AG09319 (cell line): ENCODE results near the gene KIF2C.

Experiments
- DNase-seq: peaks from one replicate; pipeline ENCODE4 v3.0.0-alpha.2; 2010; ENCODE audit warnings: low read depth; ENCODE audit errors: extremely low read depth
- TF ChIP-seq, protein P1 (sequence below): IDR thresholded peaks from 2 replicates; pipeline ENCODE4 v1.5.1; 2011; ENCODE audit warnings: low read depth, mild to moderate bottlenecking, inconsistent platforms, low read length, moderate library complexity

KIF2C gene

DNA sequence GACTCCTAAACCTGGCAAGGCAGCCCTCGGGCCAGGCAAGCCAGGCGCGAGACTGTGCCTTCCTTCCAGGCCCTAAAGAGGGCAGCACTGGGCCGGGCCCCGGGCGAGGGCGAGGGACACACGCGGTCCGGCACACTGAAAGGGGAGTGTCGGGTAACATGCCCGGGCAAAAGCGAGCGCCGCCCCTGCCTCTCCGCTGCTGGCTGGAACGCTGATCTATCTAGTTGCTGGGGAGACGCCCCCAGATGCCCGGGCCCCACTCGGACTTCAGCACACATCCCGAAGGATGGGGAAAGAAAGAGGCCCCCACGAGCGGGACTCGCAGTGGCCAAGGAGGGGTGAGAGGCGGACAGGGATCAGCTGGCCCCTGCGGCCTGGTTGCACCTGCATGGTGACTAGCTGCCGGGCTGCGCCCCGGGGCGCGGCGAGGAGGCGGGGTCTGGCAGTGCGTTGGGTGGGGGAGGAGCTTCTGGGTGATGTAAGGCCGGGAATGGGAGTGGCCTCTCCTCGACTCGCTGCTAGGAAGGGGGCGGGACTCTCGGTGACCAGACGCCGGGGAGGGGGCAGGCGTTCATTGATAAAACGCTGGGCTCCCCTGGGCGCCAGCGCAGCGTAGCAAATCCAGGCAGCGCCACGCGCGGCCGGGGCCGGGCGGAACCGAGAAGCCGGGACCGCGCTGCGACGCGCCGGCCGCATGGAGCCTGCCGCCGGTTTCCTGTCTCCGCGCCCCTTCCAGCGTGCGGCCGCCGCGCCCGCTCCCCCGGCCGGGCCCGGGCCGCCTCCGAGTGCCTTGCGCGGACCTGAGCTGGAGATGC lies 60.3 kb downstream of the KIF2C start, which contains the start of gene PLK3:
TSS of gene PLK3 (plus strand) at position 608 of the 815 bp plus-strand sequence. CDS start at position 695, 87 bp downstream.
- TF ChIP-seq, protein P1, sequence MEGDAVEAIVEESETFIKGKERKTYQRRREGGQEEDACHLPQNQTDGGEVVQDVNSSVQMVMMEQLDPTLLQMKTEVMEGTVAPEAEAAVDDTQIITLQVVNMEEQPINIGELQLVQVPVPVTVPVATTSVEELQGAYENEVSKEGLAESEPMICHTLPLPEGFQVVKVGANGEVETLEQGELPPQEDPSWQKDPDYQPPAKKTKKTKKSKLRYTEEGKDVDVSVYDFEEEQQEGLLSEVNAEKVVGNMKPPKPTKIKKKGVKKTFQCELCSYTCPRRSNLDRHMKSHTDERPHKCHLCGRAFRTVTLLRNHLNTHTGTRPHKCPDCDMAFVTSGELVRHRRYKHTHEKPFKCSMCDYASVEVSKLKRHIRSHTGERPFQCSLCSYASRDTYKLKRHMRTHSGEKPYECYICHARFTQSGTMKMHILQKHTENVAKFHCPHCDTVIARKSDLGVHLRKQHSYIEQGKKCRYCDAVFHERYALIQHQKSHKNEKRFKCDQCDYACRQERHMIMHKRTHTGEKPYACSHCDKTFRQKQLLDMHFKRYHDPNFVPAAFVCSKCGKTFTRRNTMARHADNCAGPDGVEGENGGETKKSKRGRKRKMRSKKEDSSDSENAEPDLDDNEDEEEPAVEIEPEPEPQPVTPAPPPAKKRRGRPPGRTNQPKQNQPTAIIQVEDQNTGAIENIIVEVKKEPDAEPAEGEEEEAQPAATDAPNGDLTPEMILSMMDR: peak; percentile 93
- peak; percentile 97 for DNase-seq

DNA sequence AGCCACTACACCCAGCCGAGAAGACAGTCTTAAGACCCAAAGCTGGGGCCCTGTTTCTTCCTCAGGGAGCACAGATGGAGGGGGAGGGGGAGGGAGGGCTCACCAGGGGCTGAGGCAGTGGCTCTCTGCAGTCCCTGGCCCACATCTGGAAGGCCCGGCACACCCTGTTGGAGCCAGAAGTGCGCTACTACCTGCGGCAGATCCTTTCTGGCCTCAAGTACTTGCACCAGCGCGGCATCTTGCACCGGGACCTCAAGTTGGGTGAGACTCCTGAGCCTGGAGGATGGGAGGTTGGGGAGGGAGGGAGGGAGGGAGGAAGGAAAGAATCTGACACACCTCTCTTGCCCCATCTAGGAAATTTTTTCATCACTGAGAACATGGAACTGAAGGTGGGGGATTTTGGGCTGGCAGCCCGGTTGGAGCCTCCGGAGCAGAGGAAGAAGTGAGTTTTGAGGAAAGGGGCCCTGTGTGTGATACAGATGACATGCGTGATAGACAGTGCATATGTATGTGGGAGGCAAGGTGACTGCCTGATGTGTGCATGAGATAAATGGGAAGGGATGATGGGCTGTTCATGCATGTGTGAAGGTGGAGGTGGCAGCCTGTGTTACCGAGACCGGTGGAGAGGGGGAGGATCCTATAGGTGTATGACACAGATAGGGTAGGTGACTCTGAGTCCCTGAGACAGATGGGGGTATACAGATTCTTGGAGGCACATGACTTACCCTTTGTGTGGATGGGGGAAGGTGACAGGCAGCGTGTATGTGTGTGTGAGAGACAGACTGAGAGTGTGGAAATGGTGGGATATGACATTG lies 62.1 kb downstream of the KIF2C start:
- TF ChIP-seq, protein P1: no peak
- DNase-seq: no peak

DNA sequence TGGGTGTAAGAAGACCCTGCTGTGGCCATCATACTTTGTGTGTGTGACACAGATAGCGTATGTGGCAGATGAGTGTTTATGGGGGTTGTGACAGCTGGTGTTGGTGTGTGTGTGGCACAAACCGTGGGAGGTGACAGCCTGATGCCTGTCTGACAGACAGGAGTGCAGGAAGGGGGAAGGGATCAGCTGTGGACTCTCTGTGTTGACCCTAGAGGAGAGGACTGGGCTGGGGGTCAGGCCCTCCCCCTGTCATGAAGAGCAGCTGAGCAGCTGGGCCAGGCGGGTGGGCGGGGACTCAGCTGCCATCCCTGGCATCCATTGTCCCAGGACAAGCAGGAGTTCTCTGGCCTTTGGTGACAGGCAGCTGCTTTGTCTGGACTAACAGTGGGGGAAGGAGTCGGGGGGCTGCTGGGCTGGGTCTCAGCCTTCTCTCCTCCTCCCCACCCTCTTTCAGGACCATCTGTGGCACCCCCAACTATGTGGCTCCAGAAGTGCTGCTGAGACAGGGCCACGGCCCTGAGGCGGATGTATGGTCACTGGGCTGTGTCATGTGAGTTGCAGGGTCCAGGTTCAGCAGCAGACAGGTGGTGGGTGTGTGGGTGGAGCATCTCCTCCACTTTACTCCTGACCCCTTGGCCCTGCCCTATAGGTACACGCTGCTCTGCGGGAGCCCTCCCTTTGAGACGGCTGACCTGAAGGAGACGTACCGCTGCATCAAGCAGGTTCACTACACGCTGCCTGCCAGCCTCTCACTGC lies 62.8 kb downstream of the KIF2C start:
- no peak for DNase-seq
- TF ChIP-seq, protein P1: no peak

DNA sequence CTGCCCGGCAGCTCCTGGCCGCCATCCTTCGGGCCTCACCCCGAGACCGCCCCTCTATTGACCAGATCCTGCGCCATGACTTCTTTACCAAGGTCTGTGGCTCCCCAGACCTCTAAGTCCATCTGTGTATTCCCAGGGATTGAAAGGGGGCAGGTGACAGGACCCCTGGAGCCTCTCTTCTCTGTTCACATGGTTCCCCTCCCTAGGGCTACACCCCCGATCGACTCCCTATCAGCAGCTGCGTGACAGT lies 63.4 kb downstream of the KIF2C start:
- TF ChIP-seq, protein P1: no peak
- DNase-seq: no peak

DNA sequence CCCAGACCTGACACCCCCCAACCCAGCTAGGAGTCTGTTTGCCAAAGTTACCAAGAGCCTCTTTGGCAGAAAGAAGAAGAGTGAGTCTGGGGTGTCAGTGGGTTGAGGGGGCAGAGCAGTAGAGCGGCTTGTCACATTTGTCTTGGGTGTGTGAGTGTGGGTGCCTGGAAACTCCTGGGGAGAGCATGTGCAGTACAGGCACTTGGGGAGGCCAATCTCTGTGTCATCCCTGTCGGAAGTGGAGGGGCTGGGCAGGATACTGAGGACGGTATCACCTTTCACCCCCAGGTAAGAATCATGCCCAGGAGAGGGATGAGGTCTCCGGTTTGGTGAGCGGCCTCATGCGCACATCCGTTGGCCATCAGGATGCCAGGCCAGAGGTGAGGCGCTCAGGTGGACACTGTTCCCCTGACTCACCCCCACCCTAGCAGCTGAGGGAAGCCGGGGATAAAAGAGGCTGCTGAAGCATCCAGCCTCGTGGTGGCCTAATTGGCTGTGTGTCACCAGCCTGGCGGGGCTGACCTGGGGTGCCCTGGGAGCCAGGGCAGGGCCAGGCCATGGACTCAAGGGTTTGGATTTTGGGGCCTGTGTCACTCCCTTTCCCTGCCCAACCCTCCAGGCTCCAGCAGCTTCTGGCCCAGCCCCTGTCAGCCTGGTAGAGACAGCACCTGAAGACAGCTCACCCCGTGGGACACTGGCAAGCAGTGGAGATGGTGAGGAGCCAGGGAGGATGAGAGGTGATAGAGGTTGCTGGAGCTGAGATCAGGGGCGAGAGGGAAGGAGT lies 63.9 kb downstream of the KIF2C start:
- DNase-seq: no peak
- TF ChIP-seq, protein P1: no peak

DNA sequence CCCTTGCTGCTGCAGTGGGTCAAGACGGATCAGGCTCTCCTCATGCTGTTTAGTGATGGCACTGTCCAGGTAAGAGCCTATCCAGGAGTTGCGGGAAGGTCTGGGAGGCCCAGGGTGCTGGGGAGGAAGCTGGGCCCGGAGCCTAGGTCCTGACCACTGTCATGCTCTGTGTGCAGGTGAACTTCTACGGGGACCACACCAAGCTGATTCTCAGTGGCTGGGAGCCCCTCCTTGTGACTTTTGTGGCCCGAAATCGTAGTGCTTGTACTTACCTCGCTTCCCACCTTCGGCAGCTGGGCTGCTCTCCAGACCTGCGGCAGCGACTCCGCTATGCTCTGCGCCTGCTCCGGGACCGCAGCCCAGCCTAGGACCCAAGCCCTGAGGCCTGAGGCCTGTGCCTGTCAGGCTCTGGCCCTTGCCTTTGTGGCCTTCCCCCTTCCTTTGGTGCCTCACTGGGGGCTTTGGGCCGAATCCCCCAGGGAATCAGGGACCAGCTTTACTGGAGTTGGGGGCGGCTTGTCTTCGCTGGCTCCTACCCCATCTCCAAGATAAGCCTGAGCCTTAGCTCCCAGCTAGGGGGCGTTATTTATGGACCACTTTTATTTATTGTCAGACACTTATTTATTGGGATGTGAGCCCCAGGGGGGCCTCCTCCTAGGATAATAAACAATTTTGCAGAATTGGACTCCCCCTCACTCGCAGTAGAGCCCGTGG lies 65.8 kb downstream of the KIF2C start:
- TF ChIP-seq, protein P1: no peak
- DNase-seq: no peak
